HCT116 (cell line): ENCODE results near the gene NOL9. TPM values are rescaled to one million over a fixed set of nuclear protein-coding genes. Genes with fewer than 3 reads are reported as not detected.

ENCODE experiments used
- ATAC-seq: fragments of 200-7000 bp; cut with Tn5 transposase; 2 replicates; pipeline ENCODE4 v1.9.1; 2020; ENCODE audit warnings: mild to moderate bottlenecking, moderate library complexity
- BruUV-seq: library from RNA; stranded (reverse); fragments of 400-500 nt; replicated peaks from 2 replicates; lab custom pipeline; 2021; lab: Mats Ljungman, UMichigan
- CTCF ChIA-PET: fragments of 300-600 bp; sonication (Branson Sonifier 250); formaldehyde crosslinking; loops from one replicate; lab custom pipeline; 2021; ENCODE audit warnings: antibody characterized with exemption; lab: Charles Lee
- POLR2A ChIA-PET: fragments of 300-600, 350-600 bp; sonication (Branson Sonifier 250); formaldehyde crosslinking; loops from one replicate; lab custom pipeline; 2021; ENCODE audit warnings: antibody characterized with exemption; lab: Charles Lee
- RAD21 ChIA-PET, 2 experiments: fragments of 300-600 bp; sonication (Branson Sonifier 250); formaldehyde crosslinking; loops; one replicate each; lab custom pipeline; 2023; ENCODE audit warnings: low total read pairs in 2 of 2; ENCODE audit not compliant: uncharacterized antibody in 2 of 2, unreplicated experiment in 2 of 2, low non-redundant PET in 1 of 2; lab: Charles Lee
- DNase-seq: peaks from one replicate; pipeline ENCODE4 v3.0.0-alpha.2; 2010; ENCODE audit warnings: low read depth, low spot score
- H2AFZ ChIP-seq: fragments of 200-600 bp; shearing (Covaris generic), sonication (generic); 2 replicates; pipeline ENCODE4 v1.6.1; 2017; ENCODE audit warnings: low read depth, mixed run types, mixed read lengths, antibody characterized with exemption, low read length; ENCODE audit not compliant: poor library complexity, severe bottlenecking
- H3K27ac ChIP-seq: 2 replicates; pipeline ENCODE4 v1.5.1; 2012; ENCODE audit warnings: low read depth, low read length
- H3K27me3 ChIP-seq: fragments of 200-600 bp; sonication (generic); 2 replicates; pipeline ENCODE4 v1.6.1; 2016; ENCODE audit warnings: mixed run types, low read length, mixed read lengths; ENCODE audit not compliant: insufficient read depth
- H3K36me3 ChIP-seq, 2 experiments: fragments of 200-500 bp in 1 of 2; fragments of 200-600 bp in 1 of 2; sonication (Bioruptor generic) in 1 of 2; sonication (generic) in 1 of 2; 2 replicates each; pipeline versions ENCODE4 v1.5.1 to v1.6.1; 2014 to 2016; ENCODE audit warnings: low read length in 2 of 2, inconsistent platforms in 1 of 2, mixed read lengths in 1 of 2, mixed run types in 1 of 2; ENCODE audit not compliant: insufficient read depth in 2 of 2, control insufficient read depth in 1 of 2
- H3K4me1 ChIP-seq, 2 experiments: fragments of 200-600 bp in 1 of 2; sonication (generic) in 1 of 2; 2 replicates each; pipeline versions ENCODE4 v1.5.1 to v1.6.1; 2012 to 2017; ENCODE audit warnings: low read length in 2 of 2, inconsistent platforms in 1 of 2, mild to moderate bottlenecking in 1 of 2, mixed read lengths in 1 of 2, mixed run types in 1 of 2, moderate library complexity in 1 of 2; ENCODE audit not compliant: insufficient read depth in 2 of 2, control insufficient read depth in 1 of 2
- H3K4me2 ChIP-seq: fragments of 200-600 bp; sonication (generic); 2 replicates; pipeline ENCODE4 v1.6.1; 2017; ENCODE audit warnings: mixed run types, low read length, mixed read lengths
- H3K4me3 ChIP-seq, 2 experiments: fragments of 200-600 bp in 1 of 2; sonication (generic) in 1 of 2; replicated peaks in 1 of 2; 2 replicates each; pipeline ENCODE4 v1.5.1; 2011 to 2016; ENCODE audit warnings: low read length in 2 of 2, control low read depth in 1 of 2, low read depth in 1 of 2, mild to moderate bottlenecking in 1 of 2, mixed read lengths in 1 of 2, mixed run types in 1 of 2
- H3K79me2 ChIP-seq: fragments of 200-600 bp; sonication (generic); 2 replicates; pipeline ENCODE4 v1.6.1; 2017; ENCODE audit warnings: mild to moderate bottlenecking, mixed run types, low read length, moderate library complexity, mixed read lengths; ENCODE audit not compliant: insufficient read depth
- H3K9ac ChIP-seq: fragments of 200-600 bp; sonication (generic); 2 replicates; pipeline ENCODE4 v1.6.1; 2016; ENCODE audit warnings: low read length, mixed read lengths
- H3K9me2 ChIP-seq: fragments of 200-600 bp; sonication (generic), shearing (Covaris generic); 2 replicates; pipeline ENCODE4 v1.6.1; 2017; ENCODE audit warnings: mixed run types, mild to moderate bottlenecking, moderate library complexity; ENCODE audit not compliant: insufficient read depth
- H3K9me3 ChIP-seq, 2 experiments: fragments of 200-500 bp in 1 of 2; fragments of 200-600 bp in 1 of 2; sonication (Bioruptor generic) in 1 of 2; sonication (generic) in 1 of 2; 2 replicates each; pipeline ENCODE4 v1.6.1; 2014 to 2017; ENCODE audit warnings: low read length in 2 of 2, mixed read lengths in 2 of 2, inconsistent platforms in 1 of 2, low read depth in 1 of 2, mild to moderate bottlenecking in 1 of 2, mixed run types in 1 of 2, moderate library complexity in 1 of 2; ENCODE audit not compliant: control insufficient read depth in 1 of 2, insufficient read depth in 1 of 2
- H4K20me1 ChIP-seq: fragments of 200-600 bp; sonication (generic), shearing (Covaris generic); 2 replicates; pipeline ENCODE4 v1.6.1; 2017; ENCODE audit warnings: mixed run types, mild to moderate bottlenecking, moderate library complexity; ENCODE audit not compliant: insufficient read depth
- ATF3 ChIP-seq: IDR thresholded peaks from 2 replicates; pipeline ENCODE4 v1.6.1; 2012
- CBX3 ChIP-seq: IDR thresholded peaks from 2 replicates; pipeline ENCODE4 v1.6.1; 2012; ENCODE audit warnings: low read depth
- CEBPB ChIP-seq: IDR thresholded peaks from 2 replicates; pipeline ENCODE4 v1.6.1; 2012; ENCODE audit warnings: low read depth
- ELF1 ChIP-seq: IDR thresholded peaks from 2 replicates; pipeline ENCODE4 v1.6.1; 2012; ENCODE audit warnings: low read depth, borderline replicate concordance
- FOSL1 ChIP-seq: IDR thresholded peaks from 2 replicates; pipeline ENCODE4 v1.6.1; 2012; ENCODE audit warnings: low read depth
- MAX ChIP-seq: IDR thresholded peaks from 2 replicates; pipeline ENCODE4 v1.6.1; 2012
- POLR2A ChIP-seq: IDR thresholded peaks from 2 replicates; pipeline ENCODE4 v1.7.0; 2011; ENCODE audit warnings: borderline replicate concordance; ENCODE audit not compliant: insufficient read depth, insufficient read length; ENCODE audit errors: extremely low read depth
- REST ChIP-seq: IDR thresholded peaks from 2 replicates; pipeline ENCODE4 v1.6.1; 2012; ENCODE audit warnings: low read depth
- SRF ChIP-seq: IDR thresholded peaks from 2 replicates; pipeline ENCODE4 v1.6.1; 2012; ENCODE audit warnings: low read depth
- ZFX ChIP-seq: fragments of 450-650 bp; IDR thresholded peaks from 2 replicates; pipeline ENCODE4 v1.6.1; 2017
- ZNF274 ChIP-seq: fragments of 200-500 bp; sonication (Bioruptor generic); IDR thresholded peaks from 2 replicates; pipeline ENCODE4 v1.6.1; 2014; ENCODE audit warnings: mild to moderate bottlenecking, low read depth, low read length, inconsistent platforms
- intact Hi-C: fragments of 100-400 bp; cut with micrococcal nuclease; formaldehyde crosslinking; loops from 2 replicates; pipeline ENCODE4 v1.10.0; 2022
- total RNA-seq: library from RNA; stranded (reverse); gene quantifications from one replicate; pipeline ENCODE4 v1.2.1, GENCODE V29; 2021; ENCODE audit not compliant: unreplicated experiment

Gene NOL9
- total RNA-seq, 1 experiment from 2014 or later, result 46.4 TPM

GRCh38 chr1:6500544-6501278 is 53.6 kb downstream of the NOL9 start:
- ChIA-PET CTCF (interaction anchor here (1.6 kb wide), 1 partner anchor 12 kb away, joined by 3 read pairs; no protein-coding TSS in a partner anchor), RAD21 (no interaction called here), POLR2A (no interaction called here)
- Histone ChIP-seq H4K20me1 (no peaks in the 10 kb centered on the region), H3K27ac (no peak overlapping the region), H3K4me3 (no peak overlapping the region), H3K9me2 (no peaks in the 10 kb centered on the region), H3K79me2 (no peaks in the 10 kb centered on the region), H3K27me3 (no peaks in the 10 kb centered on the region), H3K4me1 (peaks cover 15 to 24% of the 10 kb centered on the region in 2 experiments), H3K36me3 (no peaks in the 10 kb centered on the region), H2AFZ (no peak overlapping the region), H3K9me3 (no peaks in the 10 kb centered on the region), H3K9ac (no peak overlapping the region), H3K4me2 (no peak overlapping the region)
- intact Hi-C loops, result no loop called here
- ATAC-seq, result no peak
- no TSS peak for BruUV-seq
- TF ChIP-seq ELF1 (no peak), SRF (no peak), ZFX (no peak), CEBPB (no peak), POLR2A (no peak), REST (no peak), MAX (no peak), ATF3 (no peak), CBX3 (no peak), FOSL1 (no peak), ZNF274 (no peak)
- DNase-seq, result no peak
